Measurements from ENCODE around the gene PTMS.

- TF ChIP-seq CTCF (IDR thresholded peaks at IDR 0.05) (no peak), POLR2A (IDR thresholded peaks at IDR 0.05) (no peak)
Observed at GRCh38 chr12:6754411-6754810, 11.8 kb upstream of the PTMS start.

Measured in adrenal gland (tissue), 5 donors.